WTC11 (cell line): ENCODE data around the gene AURKA.

Source experiments
- CTCF ChIP-seq: fragments of 200-600 bp; IDR thresholded peaks from 2 replicates; pipeline ENCODE4 v1.8.0; 2022; ENCODE audit warnings: antibody characterized with exemption
- FOXJ3 ChIP-seq: sonication (generic); formaldehyde crosslinking; IDR thresholded peaks from 2 replicates; pipeline ENCODE4 v1.9.0; 2021; ENCODE audit warnings: missing genetic modification reagents, mild to moderate bottlenecking, borderline replicate concordance
- GABPB1 ChIP-seq: sonication (generic); formaldehyde crosslinking; IDR thresholded peaks from 2 replicates; pipeline ENCODE4 v1.8.1; 2023; ENCODE audit warnings: mild to moderate bottlenecking, missing genetic modification reagents
- HMGXB4 ChIP-seq: sonication (generic); formaldehyde crosslinking; IDR thresholded peaks from 2 replicates; pipeline ENCODE4 v1.8.1; 2023; ENCODE audit warnings: mild to moderate bottlenecking, moderate library complexity, missing genetic modification reagents
- JUN ChIP-seq: sonication (generic); formaldehyde crosslinking; IDR thresholded peaks from 2 replicates; pipeline ENCODE4 v1.8.0; 2023; ENCODE audit warnings: mild to moderate bottlenecking, missing genetic modification reagents
- MAX ChIP-seq: sonication (generic); formaldehyde crosslinking; IDR thresholded peaks from 2 replicates; pipeline ENCODE4 v1.8.0; 2022; ENCODE audit warnings: mild to moderate bottlenecking, missing genetic modification reagents
- SP1 ChIP-seq: sonication (generic); formaldehyde crosslinking; conservative IDR thresholded peaks from 2 replicates; pipeline ENCODE4 v1.8.1; 2022; ENCODE audit warnings: missing genetic modification reagents

GRCh38 chr20:56422824-56423189 lies 30.8 kb upstream of the AURKA start:
- TF ChIP-seq CTCF (no peak), JUN (no peak), GABPB1 (CRISPR knock-in tag) (no peak), HMGXB4 (CRISPR knock-in tag) (no peak), FOXJ3 (CRISPR knock-in tag) (no peak), SP1 (CRISPR knock-in tag) (no peak), MAX (CRISPR knock-in tag) (no peak)
